Left ventricle myocardium superior (tissue), 1 donor: ENCODE results near the gene PRRC2B. TPM values are rescaled to one million over a fixed set of nuclear protein-coding genes. Genes with fewer than 3 reads are reported as not detected.
A peak's percentile ranks its signal among the peaks of the same experiment; 100 is the strongest.
"Not testable (repeated sequence)": the region's sequence is repeated elsewhere in the genome, so short reads cannot be mapped to it uniquely, and the experiment has no call there.

Experiments
- ATAC-seq: fragments of 200-7000 bp; cut with Tn5 transposase; one replicate; pipeline ENCODE4 v1.9.1; 2020; ENCODE audit warnings: mild to moderate bottlenecking, moderate library complexity
- DNase-seq: peaks from one replicate; pipeline ENCODE4 v3.0.0-alpha.2; 2020
- intact Hi-C: fragments of 100-400 bp; cut with micrococcal nuclease; formaldehyde crosslinking; loops from one replicate; pipeline ENCODE4 v1.11.0; 2022
- total RNA-seq: library from RNA; stranded (reverse); fragmentation: NEBNext Ultra II Directional; extraction: Animal tissue kit (Norgen Biotek cat#: 25700); gene quantifications from one replicate; pipeline ENCODE4 v1.2.1, GENCODE V29; 2021
- donor health status: DM: no; HTN: yes; CAD: no; lungs with severe emphysema.

The PRRC2B gene
- total RNA-seq, 1 donor from 2014 or later = 144 TPM

- ATAC-seq = no peak
- DNase-seq = no peak
- intact Hi-C loops = no loop called here
These were observed 101.9 kb downstream of the PRRC2B start for GRCh38 chr9:131495785-131496184.

GRCh38 chr9:131496844-131497405 lies 103.0 kb downstream of the PRRC2B start:
- no peak for DNase-seq
- intact Hi-C loops = no loop called here
- no peak for ATAC-seq

GRCh38 chr9:131499254-131499767 lies 105.4 kb downstream of the PRRC2B start:
- ATAC-seq (no peak), DNase-seq (no peak)
- intact Hi-C loops = no loop called here

GRCh38 chr9:131500377-131500776 lies 106.5 kb downstream of the PRRC2B start:
- intact Hi-C loops = no loop called here
- DNase-seq (no peak), ATAC-seq (no peak)

- DNase-seq (no peak), ATAC-seq (no peak)
- intact Hi-C loops = no loop called here
These were observed 107.2 kb downstream of the PRRC2B start for GRCh38 chr9:131500939-131501541.

- peak; percentile 94 for DNase-seq
- peak; percentile 96 for ATAC-seq
- intact Hi-C loops = no loop called here
These were observed 109.1 kb downstream of the PRRC2B start, which contains the start of gene POMT1 for GRCh38 chr9:131502781-131503625. Gene POMT1 (plus strand): TSS chr9:131502918. CDS start chr9:131504219, 1,301 bp downstream.

GRCh38 chr9:131503626-131504465 lies 110.0 kb downstream of the PRRC2B start:
- no peak for DNase-seq
- ATAC-seq = peak; percentile 1
- intact Hi-C loops = no loop called here

GRCh38 chr9:131505012-131505411 lies 111.1 kb downstream of the PRRC2B start:
- DNase-seq (no peak), ATAC-seq (no peak)
- intact Hi-C loops = no loop called here

- no peak for DNase-seq
- intact Hi-C loops = no loop called here
- no peak for ATAC-seq
These were observed 117.5 kb downstream of the PRRC2B start for GRCh38 chr9:131511416-131511815.

GRCh38 chr9:131511880-131512279 lies 118.0 kb downstream of the PRRC2B start:
- ATAC-seq (no peak), DNase-seq (no peak)
- intact Hi-C loops = no loop called here

- intact Hi-C loops = no loop called here
- ATAC-seq (no peak), DNase-seq (no peak)
These were observed 119.3 kb downstream of the PRRC2B start for GRCh38 chr9:131513177-131513576.

GRCh38 chr9:131515559-131516031 lies 121.7 kb downstream of the PRRC2B start:
- DNase-seq, ATAC-seq, intact Hi-C loops: not testable (repeated sequence)

GRCh38 chr9:131516100-131516499 lies 122.2 kb downstream of the PRRC2B start:
- DNase-seq (no peak), ATAC-seq (no peak)
- intact Hi-C loops = no loop called here

- DNase-seq = peak; percentile 42
- ATAC-seq = peak; percentile 63
- intact Hi-C loops = no loop called here
These were observed 123.0 kb downstream of the PRRC2B start for GRCh38 chr9:131516930-131517329.

GRCh38 chr9:131517761-131518190 lies 123.9 kb downstream of the PRRC2B start:
- intact Hi-C loops = no loop called here
- peak; percentile 90 for ATAC-seq
- DNase-seq = peak; percentile 65

- ATAC-seq (no peak), DNase-seq (no peak)
- intact Hi-C loops = no loop called here
These were observed 124.7 kb downstream of the PRRC2B start for GRCh38 chr9:131518553-131518952.

GRCh38 chr9:131520503-131520902 lies 126.6 kb downstream of the PRRC2B start:
- ATAC-seq = no peak
- intact Hi-C loops = no loop called here
- DNase-seq = no peak

GRCh38 chr9:131521203-131521602 lies 127.3 kb downstream of the PRRC2B start:
- DNase-seq (no peak), ATAC-seq (no peak)
- intact Hi-C loops = no loop called here

- intact Hi-C loops = no loop called here
- ATAC-seq (no peak), DNase-seq (no peak)
These were observed 127.9 kb downstream of the PRRC2B start for GRCh38 chr9:131521822-131522221.
